OCI-LY1 (cell line): ENCODE data around the gene CATSPERB.

Source experiments
- H2AFZ ChIP-seq: fragments of 200-600 bp; sonication (generic), shearing (Covaris generic); 2 replicates; pipeline ENCODE4 v1.6.0; 2014; ENCODE audit warnings: antibody characterized with exemption, mild to moderate bottlenecking, low read length
- H3F3A ChIP-seq: fragments of 200-600 bp; sonication (generic), shearing (Covaris generic); 2 replicates; pipeline ENCODE4 v1.6.0; 2014; ENCODE audit warnings: mild to moderate bottlenecking, antibody characterized with exemption, low read length, moderate library complexity; ENCODE audit not compliant: insufficient read depth
- H3K27ac ChIP-seq: fragments of 200-600 bp; sonication (generic); 2 replicates; pipeline ENCODE4 v1.5.1; 2014; ENCODE audit warnings: low read length, mixed run types, mild to moderate bottlenecking, low read depth; ENCODE audit not compliant: poor library complexity, severe bottlenecking
- H3K27me3 ChIP-seq: fragments of 200-600 bp; sonication (generic); 2 replicates; pipeline ENCODE4 v1.6.0; 2014; ENCODE audit warnings: antibody characterized with exemption, mild to moderate bottlenecking, low read length, moderate library complexity; ENCODE audit not compliant: insufficient read depth
- H3K36me3 ChIP-seq: fragments of 200-600 bp; sonication (generic); 2 replicates; pipeline ENCODE4 v1.6.1; 2014; ENCODE audit warnings: mild to moderate bottlenecking, antibody characterized with exemption, low read length, moderate library complexity, mixed read lengths; ENCODE audit not compliant: insufficient read depth
- H3K4me1 ChIP-seq: fragments of 200-600 bp; sonication (generic); 2 replicates; pipeline ENCODE4 v1.5.1; 2014; ENCODE audit warnings: mild to moderate bottlenecking, low read length, moderate library complexity; ENCODE audit not compliant: insufficient read depth, severe bottlenecking
- H3K4me2 ChIP-seq: fragments of 200-600 bp; sonication (generic), shearing (Covaris generic); 2 replicates; pipeline ENCODE4 v1.6.1; 2014; ENCODE audit warnings: low read length
- H3K4me3 ChIP-seq: fragments of 200-600 bp; sonication (generic); 2 replicates; pipeline ENCODE4 v1.5.1; 2014; ENCODE audit warnings: low read length, low read depth, mild to moderate bottlenecking, mixed read lengths; ENCODE audit not compliant: poor library complexity, severe bottlenecking
- H3K79me2 ChIP-seq: fragments of 200-600 bp; shearing (Covaris generic); 2 replicates; pipeline ENCODE4 v1.6.1; 2016; ENCODE audit warnings: mixed run types, low read length, mixed read lengths; ENCODE audit not compliant: insufficient read depth
- H3K9ac ChIP-seq: fragments of 200-600 bp; sonication (generic), shearing (Covaris generic); 2 replicates; pipeline ENCODE4 v1.6.1; 2014; ENCODE audit warnings: mild to moderate bottlenecking, low read length, mixed read lengths
- H3K9me2 ChIP-seq: fragments of 200-600 bp; sonication (generic), shearing (Covaris generic); 2 replicates; pipeline ENCODE4 v1.6.1; 2014; ENCODE audit warnings: low read depth, mild to moderate bottlenecking, low read length, mixed read lengths
- H3K9me3 ChIP-seq: fragments of 200-600 bp; shearing (Covaris generic); 2 replicates; pipeline ENCODE4 v1.6.1; 2014; ENCODE audit warnings: low read length, mixed read lengths
- H4K20me1 ChIP-seq: fragments of 200-600 bp; sonication (generic), shearing (Covaris generic); 2 replicates; pipeline ENCODE4 v1.6.0; 2016; ENCODE audit warnings: mild to moderate bottlenecking, low read length; ENCODE audit not compliant: insufficient read depth
- EZH2 ChIP-seq: fragments of 200-600 bp; sonication (generic), shearing (Covaris generic); IDR thresholded peaks from 2 replicates; pipeline ENCODE4 v1.8.0; 2017; ENCODE audit warnings: borderline replicate concordance, mixed run types, mild to moderate bottlenecking, antibody characterized with exemption, low read length, moderate library complexity, mixed read lengths
- TF ChIP-seq, protein P1 (sequence below): fragments of 200-600 bp; sonication (generic), shearing (Covaris generic); IDR thresholded peaks from 2 replicates; pipeline ENCODE4 v1.5.1; 2017; ENCODE audit warnings: mild to moderate bottlenecking, antibody characterized with exemption, low read length, moderate library complexity, mixed read lengths

The CATSPERB gene

DNA sequence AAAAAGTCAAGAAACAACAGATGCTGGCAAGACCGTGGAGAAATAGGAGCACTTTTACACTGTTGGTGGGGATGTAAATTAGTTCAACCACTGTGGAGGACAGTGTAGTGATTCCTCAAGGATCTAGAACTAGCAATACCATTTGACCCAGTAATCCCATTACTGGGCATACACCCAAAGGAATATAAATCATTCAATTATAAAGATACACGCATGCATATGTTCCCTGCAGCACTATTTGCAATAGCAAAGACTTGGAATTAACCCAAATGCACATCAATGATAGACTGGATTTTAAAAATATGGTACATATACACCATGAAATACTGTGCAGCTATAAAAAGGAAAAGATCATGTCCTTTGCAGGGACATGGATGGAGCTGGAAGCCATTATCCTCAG is 18.0 kb upstream of the CATSPERB start:
- no peaks in the 10 kb centered on the region for H3K79me2 ChIP-seq
- H4K20me1 ChIP-seq: no peaks in the 10 kb centered on the region
- no peak overlapping the region for H2AFZ ChIP-seq

DNA sequence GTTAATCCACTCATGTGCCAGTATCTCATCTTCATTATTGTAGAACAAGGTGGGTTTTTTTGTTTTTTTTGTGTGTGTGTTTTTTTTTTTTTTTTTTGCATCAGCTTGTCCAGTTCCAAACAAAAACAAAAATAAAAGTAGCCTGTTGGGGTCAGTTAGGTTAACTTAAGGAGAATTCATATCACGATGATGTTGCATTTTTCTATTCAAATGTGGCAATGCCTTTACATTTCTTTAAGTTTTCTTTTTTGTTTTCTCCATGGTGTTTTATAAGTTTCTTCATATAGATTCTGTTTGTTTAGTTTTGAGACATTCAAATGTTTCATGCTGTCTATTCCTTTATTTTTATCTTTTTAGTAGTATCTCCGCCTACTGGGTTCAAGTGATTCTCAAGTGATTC is 16.2 kb upstream of the CATSPERB start:
- Histone ChIP-seq H3K4me2 (no peak overlapping the region), H3K9me3 (no peaks in the 10 kb centered on the region), H3K4me3 (no peak overlapping the region), H4K20me1 (no peaks in the 10 kb centered on the region), H2AFZ (no peak overlapping the region), H3K27me3 (no peaks in the 10 kb centered on the region), H3K9me2 (no peaks in the 10 kb centered on the region), H3K4me1 (no peaks in the 10 kb centered on the region), H3K36me3 (no peaks in the 10 kb centered on the region), H3K79me2 (no peaks in the 10 kb centered on the region), H3K27ac (no peak overlapping the region), H3K9ac (no peak overlapping the region), H3F3A (no peaks in the 10 kb centered on the region)
- TF ChIP-seq, protein P1, sequence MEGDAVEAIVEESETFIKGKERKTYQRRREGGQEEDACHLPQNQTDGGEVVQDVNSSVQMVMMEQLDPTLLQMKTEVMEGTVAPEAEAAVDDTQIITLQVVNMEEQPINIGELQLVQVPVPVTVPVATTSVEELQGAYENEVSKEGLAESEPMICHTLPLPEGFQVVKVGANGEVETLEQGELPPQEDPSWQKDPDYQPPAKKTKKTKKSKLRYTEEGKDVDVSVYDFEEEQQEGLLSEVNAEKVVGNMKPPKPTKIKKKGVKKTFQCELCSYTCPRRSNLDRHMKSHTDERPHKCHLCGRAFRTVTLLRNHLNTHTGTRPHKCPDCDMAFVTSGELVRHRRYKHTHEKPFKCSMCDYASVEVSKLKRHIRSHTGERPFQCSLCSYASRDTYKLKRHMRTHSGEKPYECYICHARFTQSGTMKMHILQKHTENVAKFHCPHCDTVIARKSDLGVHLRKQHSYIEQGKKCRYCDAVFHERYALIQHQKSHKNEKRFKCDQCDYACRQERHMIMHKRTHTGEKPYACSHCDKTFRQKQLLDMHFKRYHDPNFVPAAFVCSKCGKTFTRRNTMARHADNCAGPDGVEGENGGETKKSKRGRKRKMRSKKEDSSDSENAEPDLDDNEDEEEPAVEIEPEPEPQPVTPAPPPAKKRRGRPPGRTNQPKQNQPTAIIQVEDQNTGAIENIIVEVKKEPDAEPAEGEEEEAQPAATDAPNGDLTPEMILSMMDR: no peak
- TF ChIP-seq EZH2: no peak

More for the DNA sequence above, 18.0 kb upstream of the CATSPERB start:
- Histone ChIP-seq H3K9ac (no peak overlapping the region), H3K4me3 (no peak overlapping the region), H3K4me1 (no peaks in the 10 kb centered on the region), H3K9me3 (no peaks in the 10 kb centered on the region), H3K4me2 (no peak overlapping the region), H3K9me2 (no peaks in the 10 kb centered on the region), H3K27me3 (no peaks in the 10 kb centered on the region), H3K27ac (no peak overlapping the region), H3K36me3 (no peaks in the 10 kb centered on the region), H3F3A (no peaks in the 10 kb centered on the region)
- no peak for TF ChIP-seq EZH2
- TF ChIP-seq, protein P1: no peak

DNA sequence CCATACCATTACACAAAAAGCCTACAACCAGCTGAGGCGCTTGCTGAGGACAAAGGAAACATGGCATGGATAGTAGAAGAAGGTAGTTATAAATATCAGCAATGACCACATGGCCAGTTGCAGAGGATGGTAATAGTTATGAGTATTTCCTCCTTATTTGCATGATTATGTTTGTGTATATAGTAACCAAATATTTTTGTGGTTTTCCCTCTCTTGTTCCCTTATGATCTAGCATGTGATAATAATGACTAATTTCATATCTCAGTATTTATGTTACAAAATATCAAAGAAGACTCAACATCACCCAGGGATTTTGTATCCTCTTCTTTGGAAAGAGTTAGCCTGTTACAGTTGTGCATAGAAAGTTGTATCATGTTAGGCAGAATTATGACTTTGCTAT is 13.5 kb upstream of the CATSPERB start:
- Histone ChIP-seq H3F3A (no peaks in the 10 kb centered on the region), H3K4me1 (no peaks in the 10 kb centered on the region), H3K9me3 (no peaks in the 10 kb centered on the region), H3K36me3 (no peaks in the 10 kb centered on the region), H3K4me2 (no peak overlapping the region), H3K27ac (no peak overlapping the region), H2AFZ (no peak overlapping the region), H4K20me1 (no peaks in the 10 kb centered on the region), H3K9me2 (no peaks in the 10 kb centered on the region), H3K4me3 (no peak overlapping the region), H3K79me2 (no peaks in the 10 kb centered on the region), H3K27me3 (no peaks in the 10 kb centered on the region), H3K9ac (no peak overlapping the region)
- TF ChIP-seq, protein P1: no peak
- TF ChIP-seq EZH2: no peak
